ENCODE data around the gene C10orf95.
"Not testable (repeated sequence)": the region's sequence is repeated elsewhere in the genome, so short reads cannot be mapped to it uniquely, and the experiment has no call there.

Gene C10orf95, protein sequence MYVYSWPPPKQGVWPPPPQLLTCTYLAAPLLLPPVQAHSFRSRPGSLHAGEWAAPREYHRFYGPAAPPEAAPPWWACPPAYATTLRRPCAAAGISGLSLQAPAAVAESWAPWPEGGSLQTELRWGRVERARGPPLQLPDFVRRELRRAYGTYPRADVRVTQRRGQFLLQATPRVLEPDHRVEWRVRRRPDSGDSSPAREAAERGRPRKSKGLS

DNA sequence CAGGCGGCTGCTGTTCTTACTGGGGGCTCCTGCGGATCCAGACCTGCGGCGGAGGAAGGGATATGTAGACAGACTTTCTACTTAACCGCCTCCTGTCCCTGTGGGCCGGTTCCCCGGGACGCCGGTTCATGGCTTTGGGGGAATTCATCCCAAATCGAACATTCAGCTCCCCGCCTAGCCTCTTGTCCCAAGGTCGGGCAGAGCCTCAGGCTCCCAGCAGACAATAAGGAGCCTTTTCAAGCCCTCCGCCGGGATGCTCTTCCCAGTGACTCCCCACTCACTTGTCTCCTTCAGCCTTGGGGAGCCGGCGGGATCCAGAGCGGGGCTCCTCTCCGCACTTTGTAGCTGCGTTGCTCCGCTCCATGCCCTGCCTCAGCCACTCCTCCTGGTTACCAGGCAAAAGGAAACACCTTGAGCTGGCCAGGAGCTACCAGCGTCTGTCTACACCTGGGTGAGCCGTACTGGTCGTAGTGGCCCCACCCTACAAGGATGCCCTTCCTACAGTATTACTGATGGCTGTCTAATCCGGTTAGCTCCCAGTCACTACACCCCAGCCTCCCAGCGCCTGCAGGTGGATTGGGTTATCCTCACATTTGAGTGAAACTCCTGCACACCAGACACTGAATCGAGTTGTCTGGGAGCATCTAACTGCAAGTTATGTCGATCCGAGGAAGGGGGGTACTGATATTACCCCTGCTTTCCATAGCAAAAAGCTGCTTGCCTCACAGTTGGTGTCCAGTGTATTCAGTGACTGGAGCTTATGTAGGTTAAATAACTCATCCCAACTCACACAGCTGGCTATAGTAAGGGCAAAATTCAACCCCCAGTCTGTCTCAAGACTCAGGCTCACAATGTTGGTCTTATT lies at the start of gene C10orf95:
TSS of gene C10orf95 (minus strand) at position 439 of the 865 bp plus-strand sequence. CDS start 450 bp downstream, outside the sequence.
- peak in 1 of 3 donors; percentile 21 for DNase-seq

DNA sequence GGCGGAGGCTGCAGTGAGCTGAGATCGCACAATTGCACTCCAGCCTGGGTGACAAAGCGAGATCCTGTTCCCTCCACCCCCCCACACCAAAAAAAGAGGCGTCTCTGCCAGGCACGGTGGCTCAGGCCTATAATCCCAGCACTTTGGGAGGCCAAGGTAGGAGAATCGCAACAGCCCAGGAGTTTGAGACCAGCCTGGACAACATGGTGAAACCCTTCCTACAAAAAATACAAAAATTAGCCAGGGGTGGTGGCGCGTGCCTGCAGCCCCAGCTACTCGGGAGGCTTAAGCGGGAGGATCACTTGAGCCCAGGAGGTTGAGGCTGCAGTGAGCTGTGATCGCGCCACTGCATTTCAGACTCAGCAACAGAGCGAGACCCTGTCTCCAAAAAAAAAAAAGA lies 49.3 kb upstream of the C10orf95 start:
- DNase-seq: not testable (repeated sequence)

DNA sequence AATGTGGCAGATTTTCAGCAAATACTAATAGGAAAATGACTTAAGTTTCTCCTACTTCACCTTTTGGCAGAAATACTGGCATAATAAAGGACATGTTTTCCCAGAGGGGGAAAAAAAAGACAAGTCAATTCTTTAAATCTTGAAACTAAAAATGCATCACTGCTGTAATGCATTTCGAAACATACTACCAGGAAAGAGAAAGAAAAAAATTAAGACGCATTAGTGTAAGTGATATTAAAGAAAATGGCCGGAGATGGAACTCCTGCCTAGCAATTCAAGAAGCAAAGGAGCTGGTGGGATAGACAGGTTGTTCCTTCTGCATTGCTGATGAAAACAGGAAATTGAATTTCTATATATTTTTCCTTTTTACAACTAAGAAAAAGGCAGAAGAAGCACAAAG lies 48.0 kb upstream of the C10orf95 start:
- DNase-seq: peak; percentile 17 to 26 (median 18)

DNA sequence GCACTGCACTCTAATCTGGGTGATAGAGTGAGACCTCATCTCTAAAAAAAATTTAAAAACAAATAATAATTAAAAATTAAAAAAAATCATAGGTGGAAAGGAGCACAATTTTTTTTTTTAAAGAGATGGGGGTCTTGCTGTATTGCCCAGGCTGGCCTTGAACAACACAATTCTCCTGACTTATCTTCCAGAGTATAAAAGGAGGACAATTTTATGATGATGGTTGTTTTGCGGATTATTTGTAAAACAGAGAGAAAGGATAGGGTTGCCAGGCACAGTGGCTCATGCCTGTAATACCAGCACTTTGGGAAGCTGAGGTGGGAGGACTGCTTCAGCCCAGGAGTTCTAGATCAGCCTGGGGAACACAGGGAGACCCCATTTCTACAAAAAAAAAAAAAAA lies 46.2 kb upstream of the C10orf95 start:
- no peak for DNase-seq

DNA sequence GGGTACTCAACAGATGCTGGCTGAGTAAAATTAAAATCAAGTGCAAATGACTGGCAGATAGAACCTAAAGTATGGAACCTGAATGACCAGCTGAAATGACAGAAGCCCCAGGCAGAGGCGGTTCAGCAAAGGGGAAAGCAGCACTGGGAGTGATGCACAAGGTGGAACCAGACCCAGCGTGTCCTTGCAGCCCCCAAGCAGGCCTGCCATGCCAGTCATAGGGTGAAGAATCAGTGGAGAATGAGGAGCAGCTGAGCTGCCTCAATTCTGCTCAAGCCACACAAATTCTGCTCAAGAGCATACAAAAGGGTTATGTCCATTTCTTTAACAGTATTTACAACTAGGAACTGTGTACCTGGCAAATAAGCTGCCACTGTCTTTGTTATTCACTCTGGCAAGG lies 42.4 kb upstream of the C10orf95 start:
- DNase-seq: no peak

DNA sequence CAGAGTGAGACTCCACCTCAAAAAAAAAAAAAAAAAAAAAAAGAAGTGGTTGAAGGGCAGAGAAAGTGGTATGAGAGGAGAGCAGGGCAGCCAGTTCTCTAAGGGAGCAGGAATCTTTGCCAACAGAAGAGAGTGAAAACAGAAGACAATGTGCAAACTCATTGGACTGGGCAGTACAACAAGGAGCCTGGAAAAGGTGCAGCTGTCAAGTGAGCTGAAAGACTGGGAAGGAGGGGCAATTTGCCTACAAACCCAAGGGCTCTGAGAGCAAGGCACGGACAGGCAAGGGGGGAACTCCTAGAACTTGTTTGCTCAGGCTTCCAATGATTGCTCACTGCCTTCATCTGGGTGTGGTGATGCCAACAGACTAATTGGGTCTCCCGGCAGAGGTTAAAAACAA lies 41.6 kb upstream of the C10orf95 start:
- no peak for DNase-seq

DNA sequence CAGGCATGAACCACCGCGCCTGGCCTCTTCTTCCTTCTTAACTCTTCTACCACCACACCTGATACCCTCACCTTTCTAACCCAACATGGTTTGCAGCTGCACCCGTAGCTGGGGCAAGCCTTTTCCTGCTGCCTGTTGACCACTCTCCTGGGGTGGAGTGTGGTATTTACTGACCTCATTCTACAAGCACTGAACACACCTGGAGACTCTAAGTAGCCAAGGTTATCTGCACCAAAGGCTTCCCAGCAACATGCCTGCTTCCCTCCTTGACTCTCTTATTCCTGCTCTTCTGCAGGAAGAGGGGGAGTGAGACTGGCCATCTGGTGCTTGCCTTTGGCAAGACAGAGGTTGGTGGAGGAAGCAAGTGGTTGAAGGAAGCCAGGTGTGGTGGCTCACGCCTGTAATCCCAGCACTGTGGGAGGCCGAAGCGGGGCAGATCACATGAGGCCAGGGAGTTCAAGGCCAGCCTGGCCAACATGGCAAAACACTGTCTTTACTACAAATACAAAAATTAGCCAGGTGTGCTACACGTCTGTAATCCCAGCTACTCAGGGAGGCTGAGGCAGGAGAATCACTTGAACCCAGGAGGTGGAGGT lies 41.1 kb upstream of the C10orf95 start:
- no peak for DNase-seq

DNA sequence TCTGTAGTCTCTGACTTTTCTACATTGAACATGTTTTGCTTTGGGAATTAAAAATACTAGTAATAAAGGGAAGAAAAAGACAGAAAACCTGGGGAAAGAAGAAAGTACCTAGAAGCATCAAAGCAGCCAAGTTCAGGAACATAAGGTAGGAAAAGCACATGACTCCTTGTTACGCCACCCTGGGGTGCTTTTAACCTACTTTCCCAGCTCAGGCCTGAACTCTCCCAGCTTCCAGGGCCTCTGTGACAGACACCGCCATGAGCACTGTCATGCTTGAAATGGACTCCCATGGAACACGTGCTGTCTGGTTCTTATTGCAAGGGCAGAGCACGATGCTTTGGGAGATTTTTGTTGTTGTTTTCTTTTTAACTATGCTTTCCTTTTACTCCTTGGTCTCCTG lies 39.8 kb upstream of the C10orf95 start:
- no peak for DNase-seq

DNA sequence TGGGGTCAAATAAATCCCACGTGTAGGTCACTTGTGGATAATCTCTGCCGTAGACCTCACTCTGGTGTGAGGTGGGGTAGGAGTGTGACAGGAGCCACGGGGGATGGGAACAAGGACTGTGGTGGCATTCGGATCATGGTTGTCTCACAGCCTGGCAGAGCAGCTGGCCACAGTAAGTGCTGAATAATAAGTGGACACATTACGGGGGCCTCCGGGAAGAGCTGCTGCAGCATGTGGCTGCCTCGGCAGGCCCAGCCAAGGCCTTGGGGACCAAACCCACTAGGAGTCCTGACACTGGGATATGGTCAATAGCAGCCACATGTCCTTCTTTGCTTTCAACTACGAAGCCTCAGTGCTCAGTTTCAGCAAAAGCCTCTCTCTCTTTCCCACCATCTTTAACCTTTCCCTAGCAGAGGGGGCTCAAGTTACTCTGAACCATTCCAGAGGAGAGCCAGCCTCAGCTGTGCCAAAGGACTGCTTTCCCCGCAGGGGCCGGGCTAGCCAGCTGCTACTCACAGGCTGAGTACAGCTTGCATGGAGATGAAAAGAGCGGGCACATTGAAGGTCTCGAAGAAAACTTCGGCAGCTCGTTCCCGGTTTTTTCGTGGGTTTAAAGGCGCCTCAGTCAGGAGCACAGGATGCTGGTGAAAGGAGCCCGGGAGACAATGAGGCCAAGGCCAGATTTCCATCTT lies 33.9 kb upstream of the C10orf95 start:
- no peak for DNase-seq

DNA sequence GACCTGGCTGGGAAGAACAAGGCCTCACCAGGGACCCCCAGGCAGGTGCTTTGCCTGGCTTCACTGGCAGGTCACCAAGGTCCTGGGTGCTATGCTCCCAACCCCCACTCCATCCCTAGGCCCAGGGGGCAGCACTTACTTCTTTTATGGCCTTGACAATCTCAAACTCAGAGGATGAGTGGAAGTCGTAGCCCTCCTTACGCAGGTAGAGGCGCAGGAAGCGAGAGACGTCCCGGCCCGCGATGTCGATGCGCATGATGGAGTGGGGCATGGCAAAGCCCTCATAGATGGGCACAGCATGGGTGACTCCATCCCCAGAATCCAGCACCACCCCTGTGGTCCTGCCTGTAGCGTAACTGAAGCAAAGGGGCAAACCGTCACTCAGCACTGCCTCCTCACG lies 32.7 kb upstream of the C10orf95 start:
- DNase-seq: no peak

DNA sequence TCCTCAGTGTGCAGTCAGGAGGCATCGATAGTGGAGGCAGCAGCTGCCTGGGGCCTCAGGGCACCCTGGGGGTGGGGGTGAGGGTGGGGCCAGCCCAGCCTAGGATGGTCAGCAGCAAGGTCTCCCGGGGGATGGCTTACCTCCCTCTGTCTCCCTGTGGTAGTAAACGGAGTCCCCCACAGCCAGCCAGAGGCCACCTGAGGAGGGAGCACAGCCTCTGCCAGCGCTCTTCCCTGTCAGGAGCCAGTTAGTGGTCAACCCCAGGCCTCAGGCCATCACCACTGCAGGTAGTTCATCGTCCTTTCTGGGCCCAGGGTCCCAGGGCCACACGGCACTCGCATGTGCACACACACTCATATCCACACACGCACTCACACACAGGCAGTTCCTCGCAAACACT lies 29.1 kb upstream of the C10orf95 start:
- no peak for DNase-seq

DNA sequence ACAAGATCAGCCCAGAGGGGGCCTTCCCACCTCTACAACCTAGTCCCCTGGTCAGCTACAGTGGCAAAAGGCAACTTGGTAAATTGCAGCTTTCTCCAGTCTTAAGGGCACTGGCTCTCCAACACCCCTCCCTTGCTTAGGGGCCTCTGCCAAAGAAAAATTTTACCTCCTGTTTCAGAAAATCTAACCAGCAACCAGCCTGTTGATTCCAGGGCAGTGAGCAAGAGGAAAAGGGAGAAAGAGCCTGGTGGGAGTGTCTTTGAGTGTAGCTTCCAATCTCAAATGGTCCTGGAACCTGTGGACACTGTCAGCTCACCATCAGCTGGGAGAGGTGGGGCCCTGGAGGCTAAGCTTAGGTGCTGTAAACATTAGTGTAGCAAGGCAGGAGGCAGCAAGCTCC lies 28.3 kb upstream of the C10orf95 start:
- DNase-seq: no peak

DNA sequence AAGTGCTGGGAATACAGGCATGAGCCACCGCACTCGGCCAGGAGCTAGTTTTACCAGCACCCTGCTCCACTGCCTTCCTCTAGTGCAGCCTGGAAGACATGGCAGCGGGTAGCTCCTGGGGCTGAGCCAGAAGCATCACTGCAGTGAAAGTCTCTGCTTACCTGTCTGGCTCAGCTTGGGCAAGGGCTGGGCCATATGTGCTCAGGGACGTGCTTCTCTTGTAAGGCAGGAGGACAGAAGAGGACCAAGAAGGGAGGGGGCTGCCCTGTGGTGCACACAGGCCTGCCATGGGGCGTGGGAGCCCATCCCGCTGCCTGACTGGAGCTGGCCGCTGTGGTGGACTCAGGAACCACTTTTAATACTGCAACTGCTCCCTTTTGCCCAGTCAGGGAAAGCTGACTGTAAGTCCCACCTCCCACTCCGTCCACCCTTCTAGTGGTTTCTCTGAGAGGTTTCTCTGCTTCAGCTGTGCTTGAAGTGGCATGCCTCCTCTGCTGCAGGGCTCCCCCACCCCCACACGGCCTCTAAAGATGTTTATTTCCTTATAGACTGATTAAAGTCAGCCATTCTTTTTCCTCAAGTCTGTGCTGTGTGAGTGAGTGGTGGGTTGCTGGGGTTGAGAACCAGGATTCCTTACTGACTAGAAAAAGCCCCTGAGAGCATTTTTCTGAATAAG lies 25.3 kb upstream of the C10orf95 start:
- DNase-seq: no peak

DNA sequence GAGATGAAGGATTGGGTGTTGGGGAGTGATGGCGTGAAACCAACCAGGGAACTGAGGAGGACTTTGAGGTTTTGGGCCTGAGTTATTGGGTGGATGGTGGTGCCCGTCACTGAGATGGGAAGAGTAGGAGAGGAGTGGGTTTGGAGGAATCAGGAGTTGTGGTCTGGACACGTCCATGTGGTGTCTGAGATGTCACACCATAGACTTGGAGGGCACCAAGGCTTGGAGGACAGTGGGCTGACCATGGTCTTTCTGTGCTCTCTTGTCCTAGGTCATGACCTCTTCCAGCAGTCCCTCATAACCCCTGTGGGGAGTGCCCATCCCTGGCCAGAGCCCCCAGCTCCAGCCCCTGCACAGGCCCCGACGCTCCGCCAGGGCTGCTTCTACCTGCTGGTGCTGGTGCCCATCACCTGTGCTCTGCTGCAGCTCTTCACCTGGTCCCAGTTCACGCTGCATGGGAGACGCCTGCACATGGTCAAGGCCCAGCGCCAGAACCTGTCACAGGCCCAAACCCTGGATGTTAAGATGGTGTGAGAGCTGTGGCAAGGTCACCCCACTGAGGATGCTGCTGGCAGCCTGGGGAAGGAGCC lies 24.2 kb upstream of the C10orf95 start:
- no peak for DNase-seq

DNA sequence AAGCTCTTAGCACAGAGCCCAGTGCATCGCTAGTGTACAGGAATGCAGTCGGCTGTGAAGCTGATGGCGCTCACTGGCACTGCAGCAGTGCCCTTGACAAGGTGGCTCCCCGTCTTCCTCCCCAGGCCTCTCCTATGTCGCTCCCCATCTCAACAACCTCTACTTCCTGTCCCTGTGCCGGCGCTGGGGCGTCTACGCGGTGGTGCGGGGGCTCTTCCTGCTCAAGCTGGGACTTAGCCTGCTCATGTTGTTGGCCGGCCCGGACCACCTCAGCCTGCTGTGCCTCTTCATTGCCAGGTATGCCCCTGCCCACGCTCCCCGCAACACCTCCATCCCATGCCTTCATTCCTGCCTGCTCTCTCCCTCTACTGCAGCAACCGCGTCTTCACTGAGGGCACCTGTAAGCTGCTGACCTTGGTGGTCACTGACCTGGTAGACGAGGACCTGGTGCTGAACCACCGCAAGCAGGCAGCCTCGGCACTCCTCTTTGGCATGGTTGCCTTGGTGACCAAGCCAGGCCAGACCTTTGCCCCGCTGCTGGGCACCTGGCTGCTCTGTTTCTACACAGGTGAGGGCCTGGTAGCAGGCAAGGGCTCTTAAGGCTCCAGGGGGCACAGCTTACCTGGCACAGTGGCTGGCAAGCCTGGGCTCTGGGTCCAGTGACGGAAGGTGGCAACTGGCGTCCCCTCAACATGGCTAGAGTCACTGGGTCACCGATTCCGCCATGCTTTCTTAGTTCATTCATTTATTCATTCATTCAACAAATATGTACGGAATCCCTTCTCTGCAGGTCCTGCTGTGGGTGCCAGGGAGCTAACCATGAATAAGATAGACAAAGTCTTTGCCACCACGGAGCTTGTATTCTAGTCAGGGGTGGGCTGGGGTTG lies 22.3 kb upstream of the C10orf95 start:
- no peak for DNase-seq

DNA sequence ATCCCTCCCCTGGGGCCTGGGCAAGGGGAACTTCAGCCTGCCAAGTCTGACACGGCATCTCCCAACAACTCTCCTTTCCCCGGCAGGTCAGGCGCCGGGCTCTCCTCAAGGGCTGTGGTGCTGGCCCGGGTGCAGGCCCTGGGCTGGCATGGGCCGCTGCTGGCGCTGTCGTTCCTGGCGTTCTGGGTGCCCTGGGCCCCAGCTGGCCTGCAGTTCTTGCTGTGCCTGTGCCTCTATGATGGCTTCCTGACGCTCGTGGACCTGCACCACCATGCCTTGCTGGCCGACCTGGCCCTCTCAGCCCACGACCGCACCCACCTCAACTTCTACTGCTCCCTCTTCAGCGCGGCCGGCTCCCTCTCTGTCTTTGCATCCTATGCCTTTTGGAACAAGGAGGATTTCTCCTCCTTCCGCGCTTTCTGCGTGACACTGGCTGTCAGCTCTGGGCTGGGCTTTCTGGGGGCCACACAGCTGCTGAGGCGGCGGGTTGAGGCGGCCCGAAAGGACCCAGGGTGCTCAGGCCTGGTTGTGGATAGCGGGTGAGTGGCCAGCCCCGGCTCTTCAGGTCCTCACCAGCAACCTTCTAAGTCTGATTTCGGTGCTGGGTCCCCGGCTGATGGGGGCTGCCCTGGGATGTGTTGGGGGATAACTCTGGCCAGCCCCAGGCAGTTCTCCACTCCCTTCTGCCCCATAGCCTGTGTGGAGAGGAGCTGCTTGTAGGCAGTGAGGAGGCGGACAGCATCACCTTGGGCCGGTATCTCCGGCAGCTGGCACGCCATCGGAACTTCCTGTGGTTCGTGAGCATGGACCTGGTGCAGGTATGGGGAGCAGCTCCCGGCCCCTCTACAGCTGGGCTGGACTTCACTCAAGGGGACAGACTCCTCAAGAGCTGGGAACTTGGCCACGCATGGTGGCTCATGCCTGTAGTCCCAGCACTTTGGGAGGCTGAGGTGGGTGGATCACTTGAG lies 19.5 kb upstream of the C10orf95 start:
- DNase-seq: no peak

DNA sequence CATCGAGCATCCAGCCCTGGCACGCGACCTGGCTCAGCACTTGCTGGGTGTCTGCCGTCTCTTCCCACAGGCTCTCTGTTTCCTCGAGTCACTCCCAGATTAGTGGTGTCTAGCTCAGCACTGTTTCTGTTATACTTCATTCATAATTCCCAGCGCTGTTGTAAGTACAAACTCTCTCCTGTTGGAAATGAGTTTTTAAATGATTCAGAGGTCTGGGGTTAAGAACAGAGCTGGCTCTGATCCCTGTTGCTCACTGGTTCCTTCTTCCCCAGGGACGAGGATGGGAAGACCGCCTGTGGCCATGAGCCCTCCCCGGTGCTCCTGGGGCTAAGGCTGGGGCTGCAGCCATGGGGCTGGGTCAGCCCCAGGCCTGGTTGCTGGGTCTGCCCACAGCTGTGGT lies 17.3 kb upstream of the C10orf95 start:
- no peak for DNase-seq

DNA sequence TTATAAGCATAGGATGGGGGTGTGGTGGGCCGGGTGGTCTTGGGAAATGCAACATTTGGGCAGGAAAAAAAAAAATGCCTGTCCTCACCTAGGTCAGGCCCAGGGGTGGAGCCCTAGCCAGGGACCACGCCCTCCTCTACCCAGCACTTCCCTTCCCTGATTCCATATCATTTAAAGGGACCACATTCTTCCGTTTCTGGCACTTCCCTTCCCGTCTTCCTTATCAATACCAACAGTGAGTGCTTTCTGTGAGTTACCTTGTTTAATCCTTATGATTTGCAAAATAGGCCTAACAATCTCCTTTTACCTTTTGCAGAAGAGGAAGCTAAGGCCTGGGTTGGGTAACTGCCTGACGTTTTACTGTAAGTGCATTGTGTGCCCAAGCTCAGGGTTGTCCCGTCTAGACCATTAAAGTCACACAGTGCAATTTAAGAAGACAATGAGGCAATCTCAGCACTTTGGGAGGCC lies 16.7 kb upstream of the C10orf95 start:
- DNase-seq: peak; percentile 61 to 78 (median 68)

DNA sequence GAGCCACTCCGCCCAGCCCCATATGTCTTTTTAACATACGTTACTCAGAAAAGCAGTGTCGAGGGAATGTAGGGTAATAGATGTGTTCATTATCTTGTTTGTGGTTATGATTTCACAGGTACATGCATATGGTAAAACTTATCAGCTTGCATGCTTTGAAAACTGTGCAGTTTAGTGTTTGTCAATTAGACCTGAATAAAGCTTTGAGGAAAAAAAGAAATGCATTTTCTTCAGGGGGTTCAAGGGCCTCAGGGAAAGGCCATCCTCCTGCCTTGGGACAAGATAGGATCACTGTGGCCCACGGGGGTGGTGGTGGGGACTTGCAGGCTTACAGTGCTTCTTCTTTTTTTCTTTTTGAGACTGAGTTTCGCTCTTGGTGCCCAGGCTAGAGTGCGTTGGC lies 16.0 kb upstream of the C10orf95 start:
- DNase-seq: no peak

DNA sequence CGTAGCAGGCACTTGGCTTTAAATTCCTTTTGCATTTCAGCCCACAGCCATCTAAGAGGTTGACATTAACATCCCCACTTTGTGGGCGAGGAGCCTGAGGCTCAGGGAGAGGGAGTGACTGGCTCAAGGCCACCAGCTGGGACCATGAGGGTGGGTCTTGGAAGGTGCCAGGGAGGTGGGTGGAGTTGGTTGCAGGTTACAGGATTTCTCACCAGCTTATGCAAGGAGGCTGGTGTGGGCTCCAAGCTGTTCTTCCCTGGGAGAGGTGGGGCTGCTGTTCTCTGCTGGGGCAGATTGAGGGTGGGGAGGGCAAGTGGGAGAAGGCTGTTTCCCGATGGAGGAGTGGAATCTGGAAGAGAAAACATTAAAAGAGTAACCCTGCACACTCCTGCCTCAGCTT lies 14.1 kb upstream of the C10orf95 start:
- no peak for DNase-seq
